H1 (cell line): ENCODE data around the gene SCAI. TPM values are rescaled to one million over a fixed set of nuclear protein-coding genes. Genes with fewer than 3 reads are reported as not detected.

Experiments
- CTCF ChIA-PET: fragments of 300-600 bp; sonication (Branson Sonifier 250); formaldehyde crosslinking; loops from one replicate; lab custom pipeline; 2021; ENCODE audit not compliant: partially characterized antibody; lab: Charles Lee
- POLR2A ChIA-PET: fragments of 300-600 bp; sonication (Branson Sonifier 250); formaldehyde crosslinking; loops from one replicate; lab custom pipeline; 2021; ENCODE audit warnings: inconsistent platforms; ENCODE audit not compliant: partially characterized antibody; lab: Charles Lee
- DNase-seq, 2 experiments: peaks; one replicate each; pipeline versions ENCODE4 v3.0.0 to v3.0.0-alpha.2; 2010 to 2022; ENCODE audit warnings: low spot score in 2 of 2, low read depth in 1 of 2, mixed read lengths in 1 of 2
- FAIRE-seq: peaks from 2 replicates; lab custom pipeline; 2011; peaks lifted over from hg19 to GRCh38; lab: Jason Lieb, UNC
- H2AFZ ChIP-seq: 2 replicates; pipeline ENCODE4 v1.8.1; 2012; ENCODE audit warnings: low read length, inconsistent platforms
- H2AK5ac ChIP-seq: 2 replicates; pipeline ENCODE4 v1.6.1; 2013; ENCODE audit warnings: low read depth, low read length
- H2BK120ac ChIP-seq: replicated peaks from 2 replicates; pipeline ENCODE3; 2013; ENCODE audit warnings: low read depth, low read length, inconsistent platforms
- H2BK12ac ChIP-seq: 2 replicates; pipeline ENCODE4 v1.6.1; 2013; ENCODE audit warnings: low read depth, low read length
- H2BK15ac ChIP-seq: 2 replicates; pipeline ENCODE4 v1.6.1; 2013; ENCODE audit warnings: low read length
- H2BK20ac ChIP-seq: 2 replicates; pipeline ENCODE4 v1.6.1; 2013; ENCODE audit warnings: low read length
- H2BK5ac ChIP-seq: 2 replicates; pipeline ENCODE4 v1.6.1; 2013; ENCODE audit warnings: low read depth, low read length
- H3K14ac ChIP-seq: 2 replicates; pipeline ENCODE4 v1.6.1; 2013; ENCODE audit warnings: inconsistent platforms; ENCODE audit not compliant: insufficient read length
- H3K18ac ChIP-seq: 2 replicates; pipeline ENCODE4 v1.6.1; 2013; ENCODE audit warnings: low read length; ENCODE audit errors: extremely low read depth
- H3K23ac ChIP-seq: 2 replicates; pipeline ENCODE4 v1.6.1; 2013; ENCODE audit warnings: inconsistent platforms; ENCODE audit not compliant: insufficient read length
- H3K23me2 ChIP-seq: 2 replicates; pipeline ENCODE4 v1.6.1; 2013; ENCODE audit warnings: low read depth, low read length
- H3K27ac ChIP-seq: 2 replicates; pipeline ENCODE4 v1.6.1; 2011; ENCODE audit warnings: low read depth, low read length, inconsistent platforms
- H3K27me3 ChIP-seq, 4 experiments: replicated peaks in 1 of 4; 1 replicate in 1 of 4; 2 replicates in 3 of 4; pipeline versions ENCODE4 v1.6.1 to v1.8.1; 2011 to 2013; ENCODE audit warnings: low read length in 3 of 4, mild to moderate bottlenecking in 3 of 4, inconsistent platforms in 2 of 4, mixed read lengths in 2 of 4, moderate library complexity in 1 of 4; ENCODE audit not compliant: control insufficient read depth in 3 of 4, insufficient read depth in 3 of 4; ENCODE audit errors: extremely low read depth in 1 of 4
- H3K36me3 ChIP-seq, 4 experiments: 2 replicates each; pipeline versions ENCODE4 v1.6.1 to v1.8.1; 2011 to 2013; ENCODE audit warnings: mild to moderate bottlenecking in 4 of 4, low read length in 3 of 4, moderate library complexity in 2 of 4, control low read depth in 1 of 4, inconsistent platforms in 1 of 4; ENCODE audit not compliant: insufficient read depth in 4 of 4, control insufficient read depth in 2 of 4
- H3K4ac ChIP-seq: replicated peaks from 2 replicates; pipeline ENCODE3; 2013; ENCODE audit warnings: low read length, low read depth, mixed read lengths, inconsistent platforms; ENCODE audit not compliant: insufficient read length
- H3K4me1 ChIP-seq, 4 experiments: replicated peaks in 1 of 4; 1 replicate in 1 of 4; 2 replicates in 3 of 4; pipeline versions ENCODE4 v1.6.1 to v1.8.1; 2011 to 2013; ENCODE audit warnings: low read length in 3 of 4, inconsistent platforms in 2 of 4, mixed read lengths in 1 of 4; ENCODE audit not compliant: insufficient read depth in 4 of 4, control insufficient read depth in 3 of 4
- H3K4me2 ChIP-seq, 2 experiments: 2 replicates each; pipeline versions ENCODE4 v1.6.1 to v1.8.1; 2011 to 2013; ENCODE audit warnings: low read depth in 2 of 2, low read length in 2 of 2, control low read depth in 1 of 2, inconsistent platforms in 1 of 2, mild to moderate bottlenecking in 1 of 2; ENCODE audit not compliant: insufficient read depth in 1 of 2
- H3K4me3 ChIP-seq, 4 experiments: fragments of 200-600, 300-600 bp in 1 of 4; sonication (generic), shearing (Covaris generic), sonication (Bioruptor Twin) in 1 of 4; 2 replicates each; pipeline versions ENCODE4 v1.5.1 to v1.8.1; 2011 to 2016; ENCODE audit warnings: low read length in 4 of 4, low read depth in 3 of 4, control low read depth in 2 of 4, inconsistent platforms in 2 of 4, mild to moderate bottlenecking in 2 of 4, mixed read lengths in 1 of 4, moderate library complexity in 1 of 4; ENCODE audit not compliant: insufficient read depth in 2 of 4; ENCODE audit errors: extremely low read depth in 1 of 4
- H3K56ac ChIP-seq: replicated peaks from 2 replicates; pipeline ENCODE3; 2013; ENCODE audit warnings: low read depth, mild to moderate bottlenecking, mixed read lengths, low read length, inconsistent platforms; ENCODE audit not compliant: insufficient read length
- H3K79me1 ChIP-seq: 2 replicates; pipeline ENCODE4 v1.6.1; 2013; ENCODE audit warnings: low read depth, low read length, control low read depth
- H3K79me2 ChIP-seq, 2 experiments: 2 replicates each; pipeline versions ENCODE4 v1.6.1 to v1.8.1; 2012 to 2013; ENCODE audit warnings: low read length in 2 of 2, mild to moderate bottlenecking in 2 of 2, inconsistent platforms in 1 of 2; ENCODE audit not compliant: insufficient read depth in 2 of 2, control insufficient read depth in 1 of 2
- H3K9ac ChIP-seq, 4 experiments: replicated peaks in 1 of 4; 1 replicate in 1 of 4; 2 replicates in 3 of 4; pipeline versions ENCODE4 v1.6.1 to v1.8.1; 2011 to 2013; ENCODE audit warnings: low read depth in 3 of 4, low read length in 3 of 4, control low read depth in 2 of 4, mild to moderate bottlenecking in 2 of 4, moderate library complexity in 2 of 4, inconsistent platforms in 1 of 4; ENCODE audit errors: extremely low read depth in 1 of 4
- H3K9me3 ChIP-seq, 2 experiments: 2 replicates each; pipeline versions ENCODE4 v1.6.1 to v1.8.1; 2012 to 2013; ENCODE audit warnings: mild to moderate bottlenecking in 2 of 2, moderate library complexity in 2 of 2, control low read depth in 1 of 2, inconsistent platforms in 1 of 2, low read depth in 1 of 2, low read length in 1 of 2, mixed read lengths in 1 of 2; ENCODE audit not compliant: insufficient read depth in 2 of 2
- H4K20me1 ChIP-seq, 2 experiments: replicated peaks in 1 of 2; 2 replicates each; pipeline versions ENCODE3 to v1.8.1; 2011 to 2013; ENCODE audit warnings: inconsistent platforms in 2 of 2, low read length in 2 of 2, mild to moderate bottlenecking in 1 of 2; ENCODE audit not compliant: insufficient read depth in 2 of 2, control insufficient read depth in 1 of 2
- H4K5ac ChIP-seq: 2 replicates; pipeline ENCODE4 v1.6.1; 2013; ENCODE audit warnings: low read length, low read depth, mixed read lengths, inconsistent platforms; ENCODE audit not compliant: insufficient read length
- H4K8ac ChIP-seq: 2 replicates; pipeline ENCODE4 v1.8.0; 2013; ENCODE audit warnings: mild to moderate bottlenecking, moderate library complexity, low read length, inconsistent platforms; ENCODE audit not compliant: insufficient read depth; ENCODE audit errors: extremely low read depth
- H4K91ac ChIP-seq: replicated peaks from 2 replicates; pipeline ENCODE3; 2013; ENCODE audit warnings: low read length, mixed read lengths, inconsistent platforms; ENCODE audit not compliant: insufficient read length
- ATF2 ChIP-seq: IDR thresholded peaks from 2 replicates; pipeline ENCODE4 v1.6.1; 2012; ENCODE audit warnings: low read length, inconsistent platforms
- BACH1 ChIP-seq: IDR thresholded peaks from 2 replicates; pipeline ENCODE4 v1.6.1; 2012; ENCODE audit warnings: low read length, improper control_type of control experiment
- CBX8 ChIP-seq: fragments of 300-800, 300-1000 bp; sonication (generic); IDR thresholded peaks from 2 replicates; pipeline ENCODE4 v1.7.1; 2016; ENCODE audit warnings: low read depth, low read length, borderline replicate concordance
- EP300 ChIP-seq, 2 experiments: IDR thresholded peaks; 1 replicate in 1 of 2; 2 replicates in 1 of 2; pipeline ENCODE4 v1.6.1; 2011 to 2012; ENCODE audit warnings: low read depth in 2 of 2, low read length in 2 of 2, mild to moderate bottlenecking in 2 of 2, borderline replicate concordance in 1 of 2, inconsistent platforms in 1 of 2, moderate library complexity in 1 of 2
- JUN ChIP-seq: IDR thresholded peaks from 2 replicates; pipeline ENCODE4 v1.6.1; 2011; ENCODE audit warnings: low read depth, mild to moderate bottlenecking, improper control_type of control experiment, low read length
- KDM4A ChIP-seq: IDR thresholded peaks from one replicate; pipeline ENCODE4 v1.7.1; 2012; ENCODE audit warnings: low read depth, mild to moderate bottlenecking, moderate library complexity, low read length, inconsistent platforms; ENCODE audit not compliant: severe bottlenecking
- PHF8 ChIP-seq: fragments of 200-600 bp; sonication (generic); conservative IDR thresholded peaks from 2 replicates; pipeline ENCODE4 v1.7.1; 2012; ENCODE audit warnings: low read depth, mild to moderate bottlenecking, inconsistent platforms, low read length, moderate library complexity
- POLR2AphosphoS5 ChIP-seq: IDR thresholded peaks from 2 replicates; pipeline ENCODE4 v1.6.1; 2011; ENCODE audit warnings: low read depth, low read length
- RBBP5 ChIP-seq: IDR thresholded peaks from 2 replicates; pipeline ENCODE4 v1.7.1; 2012; ENCODE audit warnings: low read depth, mild to moderate bottlenecking, inconsistent platforms, low read length, moderate library complexity, borderline replicate concordance
- RFX5 ChIP-seq: IDR thresholded peaks from 2 replicates; pipeline ENCODE4 v1.6.1; 2011; ENCODE audit warnings: low read depth, low read length, improper control_type of control experiment, borderline replicate concordance
- RNF2 ChIP-seq: fragments of 200-900, 300-1000 bp; sonication (generic); IDR thresholded peaks from 2 replicates; pipeline ENCODE4 v1.7.1; 2016; ENCODE audit warnings: borderline replicate concordance, low read depth, mild to moderate bottlenecking, antibody characterized with exemption, low read length; ENCODE audit not compliant: poor library complexity, severe bottlenecking; ENCODE audit errors: missing control alignments
- polyA plus RNA-seq, 7 experiments: library from polyadenylated mRNA; depleted of rRNA in 3 of 7; stranded (reverse) in 5 of 7; unstranded in 2 of 7; fragments of >200 nt in 5 of 7; fragments of 200-250 nt in 2 of 7; gene quantifications; 1 replicate in 5 of 7; 2 replicates in 1 of 7; 4 replicates in 1 of 7; pipeline versions ENCODE4 v1.2.1 to v1.2.3, GENCODE V29; 2011 to 2013; ENCODE audit warnings: missing spikeins in 2 of 7, mixed read lengths in 2 of 7
- total RNA-seq: library from RNA; stranded (reverse); fragmentation: NEBNext Ultra II Directional; extraction: Animal tissue kit (Norgen Biotek cat#: 25700); gene quantifications from 2 replicates; pipeline ENCODE4 v1.2.1, GENCODE V29; 2021

The SCAI gene
- total and polyA plus RNA-seq, 2 of the 8 experiments (the other 6 are each of a cell fraction or from before 2014, with no cell fraction given), result 6.4 to 19.8 TPM

- peaks cover 0 to 5% (median 0%) of the 10 kb centered on the region in 4 experiments; a peak in 2 of 8 replicates for H3K36me3 ChIP-seq
- peaks cover 0 to 3% of the 10 kb centered on the region in 2 experiments; a peak in 1 of 4 replicates for H3K9me3 ChIP-seq
- no peak overlapping the region for H3K14ac ChIP-seq
- H3K79me2 ChIP-seq, result peaks cover 0 to 20% of the 10 kb centered on the region in 2 experiments; a peak in 2 of 4 replicates
- no peak overlapping the region for H2BK15ac ChIP-seq
- H2BK5ac ChIP-seq, result no peak overlapping the region
- H3K9ac ChIP-seq, result no peak overlapping the region
- H2AFZ ChIP-seq, result no peak overlapping the region
- H3K27me3 ChIP-seq, result no peaks in the 10 kb centered on the region
- H3K56ac ChIP-seq, result no peak overlapping the region
- no peaks in the 10 kb centered on the region for H4K20me1 ChIP-seq
- no peaks in the 10 kb centered on the region for H3K79me1 ChIP-seq
- DNase-seq, result no peak
- no peak overlapping the region for H3K4ac ChIP-seq
- no peaks in the 10 kb centered on the region for H3K4me1 ChIP-seq
- ChIA-PET CTCF (interaction anchor here (0.9 kb wide), 1 partner anchor 19 kb away, joined by 3 read pairs; no protein-coding TSS in a partner anchor), POLR2A (no interaction called here)
- H3K27ac ChIP-seq, result no peak overlapping the region
- no peak for FAIRE-seq
- no peak overlapping the region for H2BK20ac ChIP-seq
- H2BK12ac ChIP-seq, result no peak overlapping the region
- no peak overlapping the region for H4K8ac ChIP-seq
- no peak overlapping the region for H3K23ac ChIP-seq
- H3K4me2 ChIP-seq, result no peak overlapping the region
- no peak overlapping the region for H3K4me3 ChIP-seq
- no peak overlapping the region for H2AK5ac ChIP-seq
- no peak overlapping the region for H4K5ac ChIP-seq
- H3K23me2 ChIP-seq, result no peaks in the 10 kb centered on the region
- H4K91ac ChIP-seq, result no peak overlapping the region
- no peak overlapping the region for H3K18ac ChIP-seq
- H2BK120ac ChIP-seq, result no peak overlapping the region
- TF ChIP-seq POLR2AphosphoS5, result no peak
- TF ChIP-seq EP300 (IDR thresholded peaks at IDR 0.05; ENCODE audit: borderline replicate concordance in 1 of 2, low read depth in 2 of 2, low read length in 2 of 2), result no peak
- TF ChIP-seq CBX8, result no peak
- TF ChIP-seq BACH1, result no peak
- TF ChIP-seq KDM4A, result no peak
- no peak for TF ChIP-seq RNF2
- TF ChIP-seq PHF8, result no peak
- TF ChIP-seq RFX5, result no peak
- no peak for TF ChIP-seq ATF2
- TF ChIP-seq JUN, result no peak
- no peak for TF ChIP-seq RBBP5
These were observed 36.9 kb downstream of the SCAI start for GRCh38 chr9:125106285-125106893.
